HFFc6 (cell line): ENCODE data around the gene PRR23B. TPM values are rescaled to one million over a fixed set of nuclear protein-coding genes. Genes with fewer than 3 reads are reported as not detected.

Experiments
- DNase-seq: peaks from one replicate; pipeline ENCODE4 v3.0.0-alpha.2; 2018
- H3K27ac Mint-ChIP-seq: 2 replicates; pipeline ENCODE4 v1.8.0; 2020; ENCODE audit warnings: mild to moderate bottlenecking, mixed read lengths
- H3K27me3 Mint-ChIP-seq: 2 replicates; pipeline ENCODE4 v1.8.0; 2021; ENCODE audit warnings: mild to moderate bottlenecking, moderate library complexity, mixed read lengths; ENCODE audit not compliant: insufficient read depth
- H3K36me3 Mint-ChIP-seq: 2 replicates; pipeline ENCODE4 v1.8.0; 2021; ENCODE audit warnings: low read depth, mixed read lengths
- H3K4me1 Mint-ChIP-seq: 2 replicates; pipeline ENCODE4 v1.8.0; 2020; ENCODE audit warnings: low read depth, mixed read lengths
- H3K4me3 Mint-ChIP-seq: 2 replicates; pipeline ENCODE4 v1.8.0; 2020; ENCODE audit warnings: mild to moderate bottlenecking, moderate library complexity, mixed read lengths
- H3K9me3 Mint-ChIP-seq: 2 replicates; pipeline ENCODE4 v1.8.0; 2020; ENCODE audit warnings: mild to moderate bottlenecking, mixed read lengths
- total RNA-seq, 6 experiments: library from RNA; stranded (reverse); fragmentation: NEBNext Ultra II Directional; extraction: Animal tissue kit (Norgen Biotek cat#: 25700); gene quantifications; 2 replicates in 1 of 6; 3 replicates in 5 of 6; pipeline ENCODE4 v1.2.3, GENCODE V29; 2021
- TF ChIP-seq, protein P1 (sequence below): fragments of 200-600 bp; sonication (generic); IDR thresholded peaks from 2 replicates; pipeline ENCODE4 v1.5.0; 2021; ENCODE audit warnings: antibody characterized with exemption, mild to moderate bottlenecking

PRR23B gene
- total RNA-seq, 6 experiments from 2014 or later, result not detected

DNA sequence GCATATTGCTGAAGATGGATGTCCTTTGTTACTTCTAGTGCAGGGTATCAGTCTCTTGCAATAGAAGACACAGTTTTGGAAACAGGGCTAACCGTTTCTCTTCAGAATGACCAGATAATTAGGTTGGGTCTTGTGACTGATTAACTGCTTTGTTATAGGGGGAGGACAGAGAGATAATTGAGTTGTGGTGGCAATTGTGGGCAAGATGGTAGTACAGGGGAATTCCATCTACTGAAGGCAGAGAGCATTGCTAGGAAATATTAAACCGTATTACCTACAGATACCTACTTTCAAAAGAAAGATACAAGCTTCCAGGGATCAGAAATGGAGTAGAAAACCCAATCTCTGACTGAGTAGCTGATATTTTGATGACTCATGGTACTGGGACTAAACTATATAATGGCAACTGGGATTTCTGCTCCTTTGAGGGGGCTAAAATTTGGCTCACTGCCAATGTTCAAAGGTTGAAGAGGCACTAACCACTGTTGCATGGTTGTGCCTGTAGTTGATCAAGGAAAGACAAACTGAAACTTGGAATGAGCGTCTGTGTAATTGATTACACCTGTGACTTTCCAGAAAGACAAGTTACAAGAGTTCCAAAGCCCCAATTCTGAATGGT, 4.2 kb downstream of the PRR23B start:
- H3K4me3 Mint-ChIP-seq, result no peak overlapping the region
- H3K27ac Mint-ChIP-seq, result no peak overlapping the region
- DNase-seq, result no peak
- no peaks in the 10 kb centered on the region; the same call in 1 of the 2 replicates for H3K27me3 Mint-ChIP-seq
- peaks cover 19% of the 10 kb centered on the region for H3K9me3 Mint-ChIP-seq
- TF ChIP-seq, protein P1, sequence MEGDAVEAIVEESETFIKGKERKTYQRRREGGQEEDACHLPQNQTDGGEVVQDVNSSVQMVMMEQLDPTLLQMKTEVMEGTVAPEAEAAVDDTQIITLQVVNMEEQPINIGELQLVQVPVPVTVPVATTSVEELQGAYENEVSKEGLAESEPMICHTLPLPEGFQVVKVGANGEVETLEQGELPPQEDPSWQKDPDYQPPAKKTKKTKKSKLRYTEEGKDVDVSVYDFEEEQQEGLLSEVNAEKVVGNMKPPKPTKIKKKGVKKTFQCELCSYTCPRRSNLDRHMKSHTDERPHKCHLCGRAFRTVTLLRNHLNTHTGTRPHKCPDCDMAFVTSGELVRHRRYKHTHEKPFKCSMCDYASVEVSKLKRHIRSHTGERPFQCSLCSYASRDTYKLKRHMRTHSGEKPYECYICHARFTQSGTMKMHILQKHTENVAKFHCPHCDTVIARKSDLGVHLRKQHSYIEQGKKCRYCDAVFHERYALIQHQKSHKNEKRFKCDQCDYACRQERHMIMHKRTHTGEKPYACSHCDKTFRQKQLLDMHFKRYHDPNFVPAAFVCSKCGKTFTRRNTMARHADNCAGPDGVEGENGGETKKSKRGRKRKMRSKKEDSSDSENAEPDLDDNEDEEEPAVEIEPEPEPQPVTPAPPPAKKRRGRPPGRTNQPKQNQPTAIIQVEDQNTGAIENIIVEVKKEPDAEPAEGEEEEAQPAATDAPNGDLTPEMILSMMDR, result no peak
- no peaks in the 10 kb centered on the region for H3K36me3 Mint-ChIP-seq
- no peaks in the 10 kb centered on the region for H3K4me1 Mint-ChIP-seq

DNA sequence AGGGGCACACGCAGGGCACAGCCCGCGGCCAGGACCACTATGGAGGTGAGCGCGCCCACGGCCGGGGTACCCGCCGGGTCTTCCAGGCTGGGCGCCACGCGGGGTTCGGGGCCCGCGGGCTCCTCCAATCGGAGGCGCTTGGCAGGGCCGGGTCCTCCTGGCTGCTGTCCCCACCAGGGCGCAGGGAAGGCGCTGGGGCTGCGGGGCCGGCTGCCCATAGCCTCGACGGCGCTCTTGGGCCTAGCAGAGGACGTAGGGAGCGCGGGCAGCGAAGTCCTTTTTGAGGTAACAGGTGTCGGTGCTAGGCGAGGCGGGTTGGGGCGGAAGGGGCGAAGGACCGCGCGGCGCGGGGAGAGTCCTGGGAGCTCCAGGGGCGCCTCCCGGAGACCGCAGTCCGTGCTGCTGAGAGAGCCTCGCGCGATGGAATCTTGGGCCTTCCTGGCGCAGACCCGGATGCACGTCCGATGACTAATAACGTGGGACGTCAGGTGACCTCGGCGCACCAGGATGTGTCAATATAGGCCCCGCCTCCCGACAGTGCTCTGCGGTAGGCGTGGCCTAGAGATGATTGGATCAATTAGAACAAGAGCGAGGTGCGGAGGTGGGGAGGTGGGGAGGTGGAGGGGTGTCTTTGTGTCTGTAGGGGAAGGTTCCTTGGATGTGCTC, 14.5 kb downstream of the PRR23B start, which contains the start of gene PRR23A:
PRR23A (minus strand) TSS at position 218 of the 666 bp plus-strand sequence; CDS start at position 218, 0 bp downstream.
- peaks cover 10% of the 10 kb centered on the region for H3K9me3 Mint-ChIP-seq
- no peak for DNase-seq
- H3K36me3 Mint-ChIP-seq, result no peaks in the 10 kb centered on the region
- no peak within 1 kb of the TSS for H3K27ac Mint-ChIP-seq
- H3K27me3 Mint-ChIP-seq, result no peaks in the 10 kb centered on the region; the same call in 1 of the 2 replicates
- TF ChIP-seq, protein P1, result no peak
- no peaks in the 10 kb centered on the region for H3K4me1 Mint-ChIP-seq
- H3K4me3 Mint-ChIP-seq, result no peak within 1 kb of the TSS

DNA sequence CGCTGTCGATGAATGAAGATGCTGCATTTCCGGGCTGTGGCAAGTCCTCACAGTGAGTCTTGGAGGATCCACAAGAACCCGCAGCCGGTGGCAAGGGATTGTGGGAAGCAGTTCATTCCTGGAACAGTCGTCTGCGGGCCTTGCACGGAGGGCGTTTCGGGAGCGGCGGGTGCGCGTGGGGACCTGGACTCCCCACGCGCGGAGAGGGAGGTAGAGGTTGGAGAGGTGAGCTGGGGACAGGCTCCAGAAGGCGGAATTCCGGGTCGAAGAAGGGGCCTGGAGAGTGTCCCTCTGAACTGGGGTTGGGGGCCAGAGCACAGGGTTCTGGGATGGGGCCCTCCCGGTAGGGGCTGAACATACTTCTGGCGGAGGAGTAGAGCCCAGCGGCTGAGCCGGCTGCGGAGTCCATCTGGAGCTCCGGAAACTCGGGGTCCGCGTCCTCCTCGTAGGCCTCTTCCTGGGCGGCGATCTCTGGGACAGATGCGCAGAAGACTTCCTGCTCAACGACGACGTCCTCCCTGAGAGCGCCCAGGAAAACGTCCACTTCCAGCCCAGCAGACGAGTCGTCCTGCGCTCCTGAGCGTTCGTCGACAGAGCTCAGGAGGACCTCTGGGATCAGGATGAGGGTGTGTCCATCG, 15.3 kb downstream of the PRR23B start:
- no peak for DNase-seq

DNA sequence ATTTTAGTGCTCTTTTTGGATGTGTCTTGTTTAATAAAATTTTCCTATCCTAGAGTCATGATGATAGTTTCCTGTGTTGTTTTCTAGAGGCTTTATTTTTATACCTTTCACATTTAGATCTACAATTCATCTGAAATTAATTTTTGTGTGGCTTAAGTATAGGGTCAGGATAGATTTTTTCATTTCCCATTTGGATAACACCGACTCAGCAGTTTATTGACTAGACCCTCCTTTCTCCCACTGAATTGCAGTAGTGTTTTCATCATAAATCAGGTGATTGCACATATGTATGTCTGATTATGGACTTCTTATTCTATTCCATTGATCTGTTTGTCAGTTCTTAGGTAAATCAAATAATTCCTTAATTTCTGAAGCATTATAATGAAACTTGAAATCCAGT, 25.0 kb downstream of the PRR23B start:
- Mint-ChIP-seq H3K36me3 (no peaks in the 10 kb centered on the region), H3K27me3 (peaks cover 5% of the 10 kb centered on the region), H3K27ac (no peak overlapping the region), H3K4me1 (no peaks in the 10 kb centered on the region), H3K4me3 (no peak overlapping the region), H3K9me3 (no peaks in the 10 kb centered on the region)
- TF ChIP-seq, protein P1, result no peak
- DNase-seq, result no peak

More for the DNA sequence above, 15.3 kb downstream of the PRR23B start:
- Mint-ChIP-seq H3K4me1 (no peaks in the 10 kb centered on the region), H3K27ac (no peak overlapping the region), H3K36me3 (no peaks in the 10 kb centered on the region), H3K9me3 (peaks cover 10% of the 10 kb centered on the region), H3K4me3 (no peak overlapping the region), H3K27me3 (no peaks in the 10 kb centered on the region; the same call in 1 of the 2 replicates)
- TF ChIP-seq, protein P1, result no peak

DNA sequence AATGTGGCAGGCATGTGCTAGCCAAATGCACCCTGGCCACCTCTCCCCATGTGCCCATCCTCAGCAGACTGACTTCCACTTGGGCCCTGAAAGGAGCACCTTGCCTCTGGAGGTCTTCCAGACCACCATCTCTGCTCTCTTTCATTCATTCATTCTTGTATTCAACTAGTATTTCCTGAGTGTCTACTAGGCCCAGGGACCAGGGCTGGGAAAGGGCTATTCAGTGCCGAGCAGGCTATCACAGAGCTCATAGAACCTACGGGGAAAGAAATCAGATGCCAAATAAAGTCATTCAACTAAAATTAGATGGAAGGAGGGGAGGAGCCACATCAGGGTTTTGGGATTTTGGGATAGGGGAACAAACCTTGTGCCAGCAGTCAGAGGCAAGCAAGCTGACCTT, 33.5 kb downstream of the PRR23B start:
- H3K27me3 Mint-ChIP-seq, result peaks cover 13% of the 10 kb centered on the region
- H3K4me1 Mint-ChIP-seq, result no peaks in the 10 kb centered on the region

More for the DNA sequence above, 33.5 kb downstream of the PRR23B start:
- Mint-ChIP-seq H3K9me3 (no peaks in the 10 kb centered on the region), H3K27ac (no peak overlapping the region), H3K36me3 (no peaks in the 10 kb centered on the region), H3K4me3 (no peak overlapping the region)
- TF ChIP-seq, protein P1, result no peak
- DNase-seq, result no peak
